Measurements from ENCODE around the gene EOMES.
"Not testable (repeated sequence)": the region's sequence is repeated elsewhere in the genome, so short reads cannot be mapped to it uniquely, and the experiment has no call there.

The EOMES gene

GRCh38 chr3:27721717-27722564, at the start of gene EOMES:
Gene EOMES (minus strand): TSS chr3:27722323. CDS start chr3:27722294, 29 bp downstream.
- no peaks in the 10 kb centered on the region for H3K36me3 ChIP-seq (ENCODE audit: control insufficient read depth, insufficient read depth, low read length)
- H3K4me3 ChIP-seq (replicated peaks; ENCODE audit: low read depth, low read length) = peak within 1 kb of the TSS; percentile 42
- DNase-seq (ENCODE audit: extremely low read depth, insufficient read length) = peak; percentile 87
- peak; percentile 37 for TF ChIP-seq CTCF (IDR thresholded peaks at IDR 0.05; ENCODE audit: insufficient read depth, low read length, poor library complexity, severe bottlenecking)
- H3K27me3 ChIP-seq (replicated peaks; ENCODE audit: control insufficient read depth, insufficient read depth, low read length) = peaks cover 2% of the 10 kb centered on the region

- not testable (repeated sequence) for H3K36me3 ChIP-seq (ENCODE audit: control insufficient read depth, insufficient read depth, low read length); H3K4me3 ChIP-seq (replicated peaks; ENCODE audit: low read depth, low read length); H3K27me3 ChIP-seq (replicated peaks; ENCODE audit: control insufficient read depth, insufficient read depth, low read length); DNase-seq (ENCODE audit: extremely low read depth, insufficient read length)
Observed at GRCh38 chr3:27770384-27770783, 48.3 kb upstream of the EOMES start.

- Histone ChIP-seq H3K36me3 (ENCODE audit: control insufficient read depth, insufficient read depth, low read length) (no peaks in the 10 kb centered on the region), H3K27me3 (replicated peaks; ENCODE audit: control insufficient read depth, insufficient read depth, low read length) (no peaks in the 10 kb centered on the region), H3K4me3 (replicated peaks; ENCODE audit: low read depth, low read length) (no peak overlapping the region)
- no peak for DNase-seq (ENCODE audit: extremely low read depth, insufficient read length)
- TF ChIP-seq CTCF (IDR thresholded peaks at IDR 0.05; ENCODE audit: insufficient read depth, low read length, poor library complexity, severe bottlenecking) = no peak
Observed at GRCh38 chr3:27767000-27767399, 44.9 kb upstream of the EOMES start.

- no peak for DNase-seq (ENCODE audit: extremely low read depth, insufficient read length)
- TF ChIP-seq CTCF (IDR thresholded peaks at IDR 0.05; ENCODE audit: insufficient read depth, low read length, poor library complexity, severe bottlenecking) = no peak
- H3K4me3 ChIP-seq (replicated peaks; ENCODE audit: low read depth, low read length) = no peak overlapping the region
- H3K27me3 ChIP-seq (replicated peaks; ENCODE audit: control insufficient read depth, insufficient read depth, low read length) = no peaks in the 10 kb centered on the region
- H3K36me3 ChIP-seq (ENCODE audit: control insufficient read depth, insufficient read depth, low read length) = no peaks in the 10 kb centered on the region
Observed at GRCh38 chr3:27758083-27758482, 36.0 kb upstream of the EOMES start.

GRCh38 chr3:27756877-27757276, 34.8 kb upstream of the EOMES start:
- Histone ChIP-seq H3K4me3 (replicated peaks; ENCODE audit: low read depth, low read length) (no peak overlapping the region), H3K36me3 (ENCODE audit: control insufficient read depth, insufficient read depth, low read length) (no peaks in the 10 kb centered on the region), H3K27me3 (replicated peaks; ENCODE audit: control insufficient read depth, insufficient read depth, low read length) (no peaks in the 10 kb centered on the region)
- DNase-seq (ENCODE audit: extremely low read depth, insufficient read length) = no peak
- no peak for TF ChIP-seq CTCF (IDR thresholded peaks at IDR 0.05; ENCODE audit: insufficient read depth, low read length, poor library complexity, severe bottlenecking)

GRCh38 chr3:27752926-27753325, 30.8 kb upstream of the EOMES start:
- no peak for DNase-seq (ENCODE audit: extremely low read depth, insufficient read length)
- Histone ChIP-seq H3K36me3 (ENCODE audit: control insufficient read depth, insufficient read depth, low read length) (no peaks in the 10 kb centered on the region), H3K27me3 (replicated peaks; ENCODE audit: control insufficient read depth, insufficient read depth, low read length) (no peaks in the 10 kb centered on the region), H3K4me3 (replicated peaks; ENCODE audit: low read depth, low read length) (no peak overlapping the region)
- no peak for TF ChIP-seq CTCF (IDR thresholded peaks at IDR 0.05; ENCODE audit: insufficient read depth, low read length, poor library complexity, severe bottlenecking)
